HG02970 (cell line): Measurements from ENCODE around the gene KCNQ2.

ENCODE experiments used
- ATAC-seq: cut with Tn5 transposase; IDR thresholded peaks from one replicate; pipeline ENCODE4 v1.9.1; 2021; ENCODE audit warnings: mild to moderate bottlenecking, moderate library complexity, moderate number of reproducible peaks; ENCODE audit not compliant: unreplicated experiment, low FRiP score

KCNQ2 gene

GRCh38 chr20:63458170-63459069, 14.0 kb downstream of the KCNQ2 start:
- ATAC-seq = no peak

- ATAC-seq = no peak
Observed at GRCh38 chr20:63457737-63458136, 14.7 kb downstream of the KCNQ2 start.

GRCh38 chr20:63456429-63457284, 15.8 kb downstream of the KCNQ2 start:
- ATAC-seq = no peak

GRCh38 chr20:63455568-63455859, 16.9 kb downstream of the KCNQ2 start:
- ATAC-seq = no peak

- no peak for ATAC-seq
Observed at GRCh38 chr20:63454731-63455567, 17.5 kb downstream of the KCNQ2 start.

GRCh38 chr20:63452821-63453523, 19.5 kb downstream of the KCNQ2 start:
- no peak for ATAC-seq

- ATAC-seq = no peak
Observed at GRCh38 chr20:63452341-63452740, 20.1 kb downstream of the KCNQ2 start.

GRCh38 chr20:63451821-63452220, 20.6 kb downstream of the KCNQ2 start:
- ATAC-seq = no peak

- no peak for ATAC-seq
Observed at GRCh38 chr20:63449796-63450730, 22.4 kb downstream of the KCNQ2 start.

GRCh38 chr20:63449025-63449424, 23.4 kb downstream of the KCNQ2 start:
- ATAC-seq = no peak

- ATAC-seq = no peak
Observed at GRCh38 chr20:63448031-63448430, 24.4 kb downstream of the KCNQ2 start.

- ATAC-seq = no peak
Observed at GRCh38 chr20:63447320-63447719, 25.1 kb downstream of the KCNQ2 start.

GRCh38 chr20:63446216-63447024, 26.0 kb downstream of the KCNQ2 start:
- ATAC-seq = no peak

GRCh38 chr20:63445075-63445734, 27.2 kb downstream of the KCNQ2 start:
- ATAC-seq = no peak

- ATAC-seq = no peak
Observed at GRCh38 chr20:63444548-63444947, 27.9 kb downstream of the KCNQ2 start.

- no peak for ATAC-seq
Observed at GRCh38 chr20:63443606-63444395, 28.7 kb downstream of the KCNQ2 start.

GRCh38 chr20:63442100-63442493, 30.4 kb downstream of the KCNQ2 start:
- no peak for ATAC-seq
